ENCODE data around the gene DUSP22.

DUSP22 gene

DNA sequence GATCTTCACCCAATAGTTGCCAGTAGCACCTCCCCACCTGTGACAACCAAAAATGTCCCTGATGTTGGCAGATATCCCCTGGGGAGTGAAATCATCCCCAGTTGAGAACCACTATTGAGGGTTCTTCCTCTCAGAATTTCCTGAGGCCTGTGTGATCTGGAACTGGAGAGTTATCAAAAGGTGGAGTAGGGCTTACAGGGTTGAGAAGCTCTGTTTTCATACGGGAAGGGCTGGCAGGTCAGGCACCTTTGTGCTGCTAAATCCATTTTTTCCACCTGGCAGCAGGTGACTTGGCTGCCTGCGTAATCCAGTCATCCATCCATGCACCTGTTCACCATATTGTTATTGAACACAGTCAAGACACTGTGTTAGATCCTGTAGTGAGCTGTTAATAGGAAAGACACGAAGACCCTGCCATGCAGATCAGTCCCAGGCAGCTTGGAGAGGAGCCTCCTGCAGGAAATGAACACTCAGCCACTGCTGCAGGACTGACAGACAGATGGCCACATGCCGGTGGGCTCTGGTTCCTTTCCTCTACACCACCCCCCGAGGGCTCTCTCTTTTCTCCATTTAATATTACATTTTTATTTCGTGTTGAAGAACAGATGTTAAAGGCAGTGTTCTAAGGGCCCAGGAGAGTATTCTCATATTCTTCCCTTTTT lies 5.4 kb downstream of the DUSP22 start:
- no peak for DNase-seq (ENCODE audit: low read depth in 2 of 2)

DNA sequence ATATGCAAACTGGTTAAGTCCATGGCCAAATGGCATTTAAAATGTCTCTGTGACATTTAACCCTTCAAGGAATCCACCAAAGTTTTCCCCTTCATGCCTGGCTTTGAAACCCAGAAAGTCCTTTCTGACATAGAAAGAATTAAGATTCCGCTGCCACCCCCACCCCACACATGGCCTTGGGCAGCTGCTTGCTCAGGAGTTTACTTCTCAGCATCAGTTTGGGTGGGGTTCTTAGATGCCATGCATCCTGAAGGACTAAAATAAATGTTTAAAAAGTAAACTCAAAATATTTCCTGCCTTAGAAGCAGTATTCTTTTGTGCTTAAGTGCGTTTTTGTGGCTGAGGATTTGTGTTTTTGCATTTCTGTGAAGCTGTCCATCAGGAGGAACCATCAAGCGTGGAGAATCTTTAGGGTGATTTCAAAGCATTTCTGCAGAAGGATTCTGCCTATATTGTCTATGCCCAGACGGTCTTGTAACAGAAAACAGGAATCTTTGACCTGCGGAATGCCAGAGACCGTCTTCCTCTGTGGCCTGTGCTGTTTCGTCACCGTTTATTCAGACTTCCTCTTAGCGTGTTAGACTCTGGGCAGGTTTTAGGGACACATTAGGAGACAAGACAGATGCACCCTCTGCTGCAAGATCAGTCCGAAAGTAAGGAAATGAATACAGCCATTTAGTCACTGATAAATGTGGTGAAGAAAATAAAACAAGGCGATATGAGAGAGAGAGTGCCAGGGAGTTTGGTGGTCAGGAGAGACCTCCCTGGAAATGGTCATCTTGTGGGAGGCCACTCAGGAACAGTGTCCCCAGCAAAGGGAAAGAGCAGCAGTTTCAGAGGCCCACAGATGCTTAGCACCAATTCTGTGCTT lies 6.2 kb downstream of the DUSP22 start:
- DNase-seq (ENCODE audit: low read depth in 2 of 2): no peak

DNA sequence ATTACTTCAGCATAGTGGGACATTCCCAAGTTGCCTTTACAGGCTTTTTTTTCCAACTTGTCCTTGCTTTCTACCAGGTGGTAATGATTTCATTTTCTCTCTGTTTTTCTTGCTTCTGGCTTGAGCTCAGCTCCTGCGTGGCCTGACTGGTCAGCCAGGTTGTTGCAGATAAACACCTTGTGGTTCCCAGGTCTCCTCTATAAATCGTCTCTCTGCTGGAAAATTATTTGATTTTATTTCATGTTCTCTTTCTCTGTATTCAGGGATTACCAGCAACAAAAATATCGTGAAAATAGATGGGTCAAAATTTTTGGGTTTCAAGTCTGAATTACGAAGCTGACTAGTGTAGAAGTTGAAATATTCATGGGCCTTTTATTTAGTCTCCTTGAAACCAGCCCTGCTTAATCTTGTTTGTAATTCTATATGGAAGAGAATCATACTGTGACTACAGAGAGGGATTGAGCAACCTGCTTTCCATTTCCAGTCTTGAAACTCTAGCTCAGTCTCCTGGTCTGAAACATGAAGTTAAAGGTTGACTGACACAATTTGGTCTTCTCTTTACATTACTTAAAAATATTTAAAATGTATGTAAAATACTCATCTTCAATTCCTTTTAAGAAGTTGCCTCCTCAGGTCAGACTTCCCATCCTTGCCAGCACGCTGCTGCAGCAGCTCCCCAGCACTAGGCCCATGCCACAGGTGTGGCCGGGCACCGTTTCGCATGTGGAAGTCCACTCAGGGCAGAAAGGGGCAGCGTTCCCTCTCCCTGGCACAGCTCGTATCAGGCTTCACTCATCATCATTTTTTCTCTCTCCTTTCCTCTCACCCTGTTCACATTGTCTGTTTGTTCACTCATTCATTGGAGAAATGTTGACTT lies 7.1 kb downstream of the DUSP22 start:
- DNase-seq (ENCODE audit: low read depth in 2 of 2): no peak

DNA sequence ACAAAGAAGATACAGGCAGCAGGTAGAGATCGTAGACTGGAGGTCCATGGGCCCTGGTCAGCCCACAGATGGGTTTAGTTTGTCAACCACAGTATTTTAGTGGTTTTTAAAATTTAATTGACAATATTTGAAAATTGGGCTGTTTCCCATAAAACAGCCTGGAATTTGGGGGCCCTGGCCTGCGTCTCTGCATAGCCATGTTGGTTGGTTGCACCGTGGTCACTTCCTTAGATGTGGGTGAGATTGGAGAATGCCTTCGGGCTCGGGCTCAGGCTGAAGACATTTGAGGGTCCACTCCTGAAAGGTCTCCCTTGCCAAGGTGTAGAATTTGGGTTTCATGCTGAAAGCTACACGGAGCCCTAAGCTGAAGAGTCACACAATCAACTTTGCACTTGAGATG lies 7.7 kb downstream of the DUSP22 start:
- DNase-seq (ENCODE audit: low read depth in 2 of 2): no peak

DNA sequence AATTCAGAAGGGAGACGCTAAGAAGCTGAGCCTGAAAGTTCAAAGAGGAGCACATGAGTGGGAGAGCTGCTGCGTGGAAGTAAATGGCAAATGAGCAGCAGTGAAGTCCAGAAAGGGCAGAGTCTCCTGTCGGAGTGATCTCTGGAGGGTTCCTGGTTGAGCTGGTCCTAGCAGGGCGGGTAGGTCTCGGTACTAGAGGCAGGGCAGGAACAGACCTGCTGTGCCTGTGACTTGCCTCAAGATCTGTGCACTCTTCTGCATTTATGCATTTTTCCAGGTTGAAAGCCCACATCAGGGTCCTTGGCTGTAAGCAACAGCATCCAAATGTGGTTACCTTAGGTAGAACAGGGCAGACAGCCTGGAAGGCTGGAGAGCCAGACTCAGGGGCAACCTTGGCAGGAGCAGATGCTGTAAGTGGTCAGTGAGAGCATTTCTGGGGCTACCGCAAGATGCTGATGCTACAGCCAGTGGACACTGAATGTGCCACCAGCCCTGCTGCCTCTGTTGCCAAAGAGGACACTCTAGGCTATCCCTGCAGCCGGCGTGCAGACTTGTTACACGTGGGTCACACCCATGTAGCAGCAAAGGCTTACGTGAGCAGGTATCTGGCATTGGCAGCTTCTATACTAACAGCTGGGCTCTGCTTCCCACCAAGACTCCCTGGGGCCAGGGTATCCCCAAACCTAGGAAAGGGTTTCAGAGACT lies 8.4 kb downstream of the DUSP22 start:
- DNase-seq (ENCODE audit: low read depth in 2 of 2): no peak

DNA sequence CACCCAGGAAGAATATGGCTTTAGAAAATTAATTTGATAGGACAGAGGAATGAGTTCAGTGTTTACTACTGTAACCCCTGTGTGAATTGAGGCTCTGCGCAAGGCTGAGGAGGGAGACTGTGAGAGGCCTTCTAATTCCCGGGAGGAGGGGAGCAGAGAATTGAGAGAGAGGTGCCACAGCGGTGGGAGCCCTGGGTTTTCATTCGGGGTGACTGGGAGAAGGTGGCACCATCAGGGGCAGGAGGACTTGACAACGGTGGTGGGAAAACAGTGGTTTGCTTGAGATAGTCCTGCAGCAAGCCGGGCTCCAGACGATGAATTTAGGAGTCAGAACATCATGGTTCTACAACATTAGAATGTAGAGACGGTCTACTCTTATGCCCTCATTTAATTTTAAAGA lies 9.2 kb downstream of the DUSP22 start:
- no peak for DNase-seq (ENCODE audit: low read depth in 2 of 2)

DNA sequence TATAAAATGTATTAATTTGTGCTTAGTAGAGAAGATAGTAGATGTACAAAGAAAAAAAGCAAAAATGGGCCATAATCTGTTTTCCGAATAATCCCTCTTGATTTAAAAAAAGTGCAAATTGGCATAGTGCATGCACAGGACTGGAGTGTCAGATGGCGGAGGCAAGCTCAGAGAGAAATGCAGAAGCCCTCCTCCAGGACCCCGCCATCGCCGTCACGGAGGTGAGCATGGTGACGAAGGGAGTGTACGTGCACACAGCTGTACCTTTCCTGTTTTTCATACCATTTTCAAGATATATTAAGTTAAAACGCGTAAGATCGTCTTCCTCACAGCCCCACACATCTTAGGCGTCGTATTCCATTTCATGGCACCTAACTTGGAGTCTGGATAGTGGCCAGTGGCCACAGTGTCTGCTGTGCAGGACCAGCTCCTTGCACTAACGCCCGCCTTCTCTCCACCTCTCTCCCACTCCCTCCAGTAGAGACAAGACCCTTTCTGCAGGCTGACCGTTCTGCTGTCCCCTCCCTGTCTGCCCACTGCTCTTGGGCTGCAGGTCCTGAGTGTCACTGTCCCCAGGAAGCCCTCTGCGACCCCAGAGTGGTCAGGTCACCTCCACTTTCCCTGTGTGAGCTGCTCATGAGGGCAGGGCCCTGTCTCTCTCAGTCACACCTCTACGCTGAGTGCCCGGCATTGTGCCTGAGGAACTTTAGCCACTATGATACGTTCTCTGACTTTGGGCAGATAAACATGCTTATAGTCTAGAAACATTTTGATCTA lies 9.8 kb downstream of the DUSP22 start:
- DNase-seq (ENCODE audit: low read depth in 2 of 2): no peak

DNA sequence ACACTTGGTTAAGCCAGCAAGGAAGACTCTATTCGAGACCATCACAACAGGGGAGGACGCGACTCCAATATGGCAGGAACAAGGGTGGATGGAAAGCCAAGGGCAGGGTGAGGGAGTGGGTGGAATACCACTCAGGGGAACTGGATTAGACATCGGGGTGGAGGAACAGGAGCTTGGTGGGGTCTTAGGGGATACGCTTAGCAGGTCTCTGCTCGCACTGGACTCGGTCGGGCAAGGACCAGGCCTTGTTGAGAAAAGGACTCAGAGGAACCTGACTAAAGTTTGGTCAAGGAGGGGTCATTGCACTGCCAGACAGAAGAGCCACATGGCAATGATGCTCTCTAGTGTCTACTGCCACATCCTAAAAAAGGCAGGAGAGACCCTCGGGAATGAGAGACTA lies 10.5 kb downstream of the DUSP22 start:
- DNase-seq (ENCODE audit: low read depth in 2 of 2): no peak

DNA sequence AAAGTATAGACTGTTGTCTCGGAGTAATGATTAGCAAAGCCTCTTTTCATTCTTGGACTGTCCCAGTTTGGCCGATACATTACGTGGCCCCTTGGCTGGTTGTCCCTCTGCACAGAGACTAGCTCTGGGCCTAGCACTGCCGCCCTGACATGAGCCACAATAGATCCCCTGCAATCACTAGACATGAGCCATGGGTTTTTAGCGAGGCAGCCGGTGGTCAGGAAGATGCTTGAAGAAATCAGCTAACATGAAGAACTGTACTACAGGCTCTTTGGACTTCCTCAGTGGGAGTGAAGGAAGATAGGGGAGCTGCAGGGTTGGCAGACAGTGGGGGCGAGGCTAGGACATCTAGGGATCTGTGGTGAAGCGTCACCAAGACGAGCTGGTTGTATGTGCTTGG lies 11.0 kb downstream of the DUSP22 start:
- no peak for DNase-seq (ENCODE audit: low read depth in 2 of 2)

DNA sequence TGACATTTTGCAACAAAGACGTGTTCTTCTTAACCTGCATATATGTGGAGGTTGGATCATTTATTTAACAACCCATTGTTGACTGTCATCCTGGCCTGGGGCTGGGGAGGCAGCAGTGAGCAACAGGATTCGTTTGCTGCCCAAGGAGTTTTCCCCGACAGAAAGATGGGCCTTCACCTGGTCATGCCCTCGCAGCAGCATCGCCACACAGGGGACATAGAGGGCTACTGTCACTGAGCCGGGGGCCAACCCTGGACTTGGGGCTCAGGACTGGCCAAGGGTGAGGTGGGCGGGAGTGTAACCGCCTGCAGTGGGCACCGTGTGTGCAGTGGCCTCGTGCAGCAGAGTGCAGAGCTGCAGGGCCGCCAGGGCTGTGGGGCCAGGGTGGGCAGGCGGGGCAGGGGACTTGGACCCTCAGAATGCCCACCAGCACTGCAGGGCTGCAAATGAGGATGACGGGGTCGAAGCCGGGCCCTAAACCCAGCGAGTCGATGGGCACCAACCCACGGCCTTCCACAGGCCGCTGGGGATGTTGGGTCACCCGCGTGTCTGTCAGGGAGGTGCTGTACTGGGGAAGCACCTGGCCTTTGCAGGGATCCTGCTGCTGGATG lies 11.8 kb downstream of the DUSP22 start:
- no peak for DNase-seq (ENCODE audit: low read depth in 2 of 2)

DNA sequence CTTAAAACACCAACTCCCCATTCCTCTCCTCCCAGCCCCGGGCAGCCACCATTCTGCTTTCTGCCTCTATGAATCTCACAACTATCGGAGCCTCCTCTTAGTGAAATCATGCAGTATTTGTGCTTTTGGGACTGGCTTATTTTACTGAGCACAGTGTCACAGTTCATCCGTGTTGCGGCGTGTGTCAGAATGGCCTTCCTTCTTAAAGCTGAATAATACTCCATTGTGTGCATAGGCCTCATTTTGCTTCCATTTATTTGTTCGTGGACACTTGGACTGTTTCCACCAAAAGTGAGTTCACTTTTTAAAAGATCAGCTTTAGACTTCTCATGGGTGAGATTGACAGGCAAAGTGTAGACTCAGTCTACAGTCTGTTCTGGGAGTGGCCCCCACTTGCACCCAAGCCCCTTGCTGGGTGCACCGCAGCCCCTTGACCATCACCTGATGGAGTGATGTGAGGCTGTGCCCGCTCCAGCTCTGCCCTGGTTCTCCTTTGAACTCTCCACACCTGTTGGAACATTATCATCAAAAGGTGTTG lies 12.6 kb downstream of the DUSP22 start:
- no peak for DNase-seq (ENCODE audit: low read depth in 2 of 2)

DNA sequence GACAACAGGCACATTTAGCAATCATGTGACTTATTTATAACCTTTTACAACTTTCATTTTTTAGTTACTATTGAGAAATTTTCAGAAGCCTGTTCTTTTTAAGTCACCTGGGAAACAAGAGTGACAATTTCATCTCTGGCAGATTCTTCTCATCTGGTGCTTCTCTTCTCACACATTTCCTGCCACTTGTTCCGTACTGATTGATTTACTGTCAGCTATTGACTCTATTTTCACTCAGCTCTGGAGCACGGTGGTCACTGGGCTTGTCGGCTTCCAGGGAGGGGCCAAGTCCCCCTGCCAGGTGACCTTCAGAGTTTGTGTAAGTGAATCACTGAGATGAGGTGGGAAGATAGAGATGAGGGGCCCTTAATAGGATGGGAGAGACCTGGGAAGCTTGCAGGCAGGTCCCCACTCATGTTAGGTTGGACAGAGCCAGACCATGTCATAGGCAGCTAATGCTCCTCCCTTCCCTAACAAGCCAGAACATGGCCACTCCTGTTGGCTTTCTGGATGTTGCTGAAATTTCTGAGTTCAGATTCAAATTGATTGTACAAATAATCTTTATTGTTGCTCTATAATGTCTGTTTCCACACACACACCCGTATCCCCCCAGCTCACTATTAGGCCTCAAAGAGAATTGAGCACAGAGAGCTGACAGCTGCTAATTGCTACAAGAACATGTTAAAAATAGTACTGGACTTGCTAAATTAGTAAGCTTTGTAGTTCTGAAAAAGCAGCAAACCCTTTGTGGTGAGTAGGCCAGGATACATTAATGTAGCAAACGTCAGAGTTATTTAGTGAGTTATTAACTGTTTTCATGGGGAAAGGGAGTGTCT lies 13.3 kb downstream of the DUSP22 start:
- no peak for DNase-seq (ENCODE audit: low read depth in 2 of 2)

DNA sequence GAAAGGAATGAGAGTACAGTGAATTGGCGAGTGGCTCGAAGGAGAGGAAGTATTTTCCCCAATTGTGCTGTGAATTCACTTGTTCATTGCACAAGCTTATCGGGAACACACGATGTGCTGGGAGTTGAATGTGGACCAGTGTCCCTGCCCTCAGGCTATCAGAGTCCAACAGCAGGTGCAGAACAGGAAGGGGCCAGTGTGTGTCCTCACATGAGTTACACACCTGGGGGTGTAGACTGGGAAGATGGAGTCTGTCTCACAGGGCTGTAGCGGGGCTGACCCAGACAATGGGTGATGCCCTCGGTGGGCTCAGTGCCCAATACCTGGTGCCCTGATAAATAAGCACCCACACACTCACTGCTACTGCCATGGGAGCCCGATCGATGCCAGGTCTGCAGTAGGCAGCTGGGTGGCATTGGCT lies 14.4 kb downstream of the DUSP22 start:
- DNase-seq (ENCODE audit: low read depth in 2 of 2): no peak

DNA sequence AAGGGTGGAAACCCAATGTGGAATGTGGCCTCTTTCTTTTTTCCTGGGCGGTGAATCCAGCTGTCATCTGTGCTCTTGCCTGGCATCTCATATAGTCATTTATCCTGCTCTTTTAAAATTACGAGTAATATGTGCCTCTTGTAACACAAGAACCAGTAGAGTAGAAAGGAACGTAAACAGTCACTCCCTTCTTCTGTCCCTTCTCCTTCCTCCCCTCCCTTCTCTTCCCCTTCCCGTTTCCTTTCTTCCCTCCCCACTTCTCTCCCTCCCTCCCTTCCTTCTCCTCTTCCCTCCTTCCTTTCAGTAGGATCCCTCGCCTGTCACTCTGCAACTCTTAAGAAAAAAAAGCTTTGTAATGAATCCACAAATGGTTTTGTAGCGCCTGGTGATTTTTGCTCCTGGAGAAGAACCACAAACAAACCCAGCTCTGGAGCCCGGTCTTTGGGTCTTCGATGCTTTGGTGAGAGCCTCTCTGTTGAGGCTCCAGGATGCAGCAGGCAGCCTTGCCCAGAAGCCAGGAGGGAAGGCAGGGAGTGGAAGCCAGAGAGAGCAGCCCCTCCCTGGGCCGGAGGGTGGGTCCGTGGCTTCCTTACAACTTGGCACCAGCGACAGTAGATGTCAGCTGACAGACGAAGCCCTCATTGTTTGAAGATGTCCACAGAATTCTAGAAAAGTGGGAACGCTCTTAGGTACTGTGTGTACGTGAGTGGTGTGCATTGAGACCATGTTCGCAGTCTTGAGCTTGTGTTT lies 15.0 kb downstream of the DUSP22 start:
- DNase-seq (ENCODE audit: low read depth in 2 of 2): no peak

DNA sequence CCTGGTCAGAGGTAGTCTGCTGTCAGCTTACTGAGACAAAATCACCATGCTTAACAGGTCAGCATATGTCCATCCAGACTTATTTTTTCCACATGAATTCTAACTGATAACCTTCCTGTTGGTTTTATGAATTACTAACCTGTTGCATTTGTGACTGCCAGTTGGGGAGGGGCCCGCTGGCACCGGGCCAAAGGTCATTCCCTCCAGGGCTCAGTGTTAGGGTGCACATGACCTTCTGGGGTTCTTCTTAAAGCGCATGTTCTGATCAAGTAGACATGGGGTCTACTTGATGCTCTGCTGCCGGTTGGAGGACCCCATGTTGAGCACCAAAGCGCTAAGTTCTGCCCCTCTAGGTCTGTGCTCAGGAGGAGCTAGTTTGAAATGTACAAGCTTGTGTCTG lies 15.6 kb downstream of the DUSP22 start:
- DNase-seq (ENCODE audit: low read depth in 2 of 2): no peak

DNA sequence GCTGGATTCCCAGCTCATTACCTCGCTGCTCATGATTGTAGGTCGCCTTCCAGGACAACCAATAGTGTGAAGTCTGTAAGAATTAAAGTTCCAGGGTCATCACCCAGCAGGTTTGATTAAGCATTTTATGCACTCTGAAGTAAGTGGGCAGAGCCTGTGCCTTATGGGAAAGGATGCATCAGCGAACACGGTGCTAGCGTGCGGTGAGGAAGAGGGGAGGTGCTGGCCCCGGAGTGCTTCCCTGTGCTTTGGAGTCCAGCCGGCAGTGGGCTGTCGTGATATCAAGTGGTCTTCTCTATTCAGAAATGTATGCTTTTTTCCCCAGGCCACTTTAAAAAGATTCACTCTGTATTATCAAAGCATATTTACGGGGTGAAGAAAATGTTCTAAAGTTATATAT lies 16.0 kb downstream of the DUSP22 start:
- no peak for DNase-seq (ENCODE audit: low read depth in 2 of 2)

DNA sequence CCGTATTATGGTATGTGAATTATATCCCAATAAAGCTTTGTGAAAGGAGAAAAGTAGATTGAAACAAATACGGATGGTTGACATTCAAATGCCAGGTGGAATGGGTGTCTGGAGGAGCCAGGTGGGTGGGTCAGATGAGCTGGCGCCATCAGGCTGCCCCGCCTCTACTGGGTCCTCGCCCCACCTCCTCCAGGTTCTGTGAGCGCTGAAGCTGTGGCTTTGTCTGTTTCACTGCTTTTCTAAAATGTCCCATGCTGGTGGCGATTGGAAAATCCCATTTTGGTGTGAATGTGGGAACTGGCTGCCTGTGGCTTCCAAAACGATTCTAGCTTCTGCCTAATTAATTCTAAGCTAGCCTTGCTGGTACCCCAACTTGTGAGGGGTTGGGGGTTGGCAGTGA lies 16.5 kb downstream of the DUSP22 start:
- DNase-seq (ENCODE audit: low read depth in 2 of 2): no peak

DNA sequence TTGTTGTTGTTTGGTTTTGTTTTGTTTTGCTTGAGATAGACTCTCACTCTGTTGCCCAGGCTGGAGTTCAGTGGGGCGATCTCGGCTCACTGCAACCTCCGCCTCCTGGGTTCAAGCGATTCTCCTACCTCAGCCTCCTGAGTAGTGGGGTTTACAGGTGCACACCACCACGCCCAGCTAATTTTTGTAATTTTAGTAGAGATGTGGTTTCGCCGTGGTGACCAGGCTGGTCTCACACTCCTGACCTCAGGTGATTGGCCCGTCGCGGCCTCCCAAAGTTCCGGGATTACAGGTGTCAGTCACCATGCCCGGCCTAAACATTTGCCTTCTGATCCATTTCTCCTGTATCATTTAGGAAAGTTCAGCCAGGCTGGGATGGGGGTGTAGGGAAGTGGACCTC lies 17.7 kb downstream of the DUSP22 start:
- no peak for DNase-seq (ENCODE audit: low read depth in 2 of 2)

DNA sequence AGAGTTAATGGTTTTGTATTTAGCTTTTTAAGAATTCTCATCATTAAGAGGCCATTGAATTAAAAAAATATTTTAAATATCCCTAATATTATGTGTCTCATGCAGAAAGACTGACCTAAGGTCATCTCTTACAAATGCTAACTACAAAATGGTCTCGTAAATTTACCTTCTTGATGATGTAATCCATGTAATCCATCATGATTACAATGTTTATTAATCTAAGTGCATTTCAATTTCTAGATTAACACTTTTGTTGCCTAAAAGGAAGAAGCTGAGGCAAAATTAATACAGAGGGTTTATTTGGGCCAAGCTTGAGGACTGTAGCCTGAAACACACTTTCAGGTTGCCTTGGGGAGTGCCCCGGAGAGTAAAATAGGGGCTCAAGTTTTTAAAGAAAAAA lies 18.4 kb downstream of the DUSP22 start:
- DNase-seq (ENCODE audit: low read depth in 2 of 2): no peak

Data from stimulated activated CD4-positive, alpha-beta T cell treated with anti-CD3 and anti-CD28 coated beads, Interleukin-4, amount 100 ng/mL, for 48 hours (primary cell).